SJSA1 (cell line): ENCODE results near the gene KRT81. TPM values are rescaled to one million over a fixed set of nuclear protein-coding genes. Genes with fewer than 3 reads are reported as not detected.
"Not testable (repeated sequence)": the region's sequence is repeated elsewhere in the genome, so short reads cannot be mapped to it uniquely, and the experiment has no call there.

Experiments
- DNase-seq, 2 experiments: peaks; one replicate each; pipeline ENCODE4 v3.0.0-alpha.2; 2015 to 2020; ENCODE audit warnings: low spot score in 2 of 2, low read depth in 1 of 2
- H3K27ac ChIP-seq: fragments of 250-450 bp; sonication (Bioruptor Pico); 2 replicates; pipeline ENCODE4 v1.5.1; 2020; ENCODE audit warnings: mild to moderate bottlenecking, moderate library complexity
- H3K27me3 ChIP-seq: fragments of 250-450 bp; sonication (Bioruptor Pico); replicated peaks from 2 replicates; pipeline ENCODE4 v1.5.1; 2020; ENCODE audit warnings: mild to moderate bottlenecking, moderate library complexity
- H3K36me3 ChIP-seq: fragments of 250-450 bp; sonication (Bioruptor Pico); 2 replicates; pipeline ENCODE4 v1.5.1; 2020; ENCODE audit warnings: mild to moderate bottlenecking
- H3K4me1 ChIP-seq: fragments of 250-450 bp; sonication (Bioruptor Pico); replicated peaks from 2 replicates; pipeline ENCODE4 v1.6.1; 2021; ENCODE audit warnings: mild to moderate bottlenecking
- H3K4me3 ChIP-seq: fragments of 250-450 bp; sonication (Bioruptor Pico); 2 replicates; pipeline ENCODE4 v1.5.1; 2020; ENCODE audit warnings: mild to moderate bottlenecking
- H3K9me3 ChIP-seq: fragments of 250-450 bp; sonication (Bioruptor Pico); replicated peaks from 2 replicates; pipeline ENCODE4 v1.5.1; 2020; ENCODE audit warnings: mild to moderate bottlenecking
- total RNA-seq: library from RNA; depleted of rRNA; stranded (reverse); fragments of >200 nt; shearing (Covaris generic); gene quantifications from 2 replicates; pipeline ENCODE4 v1.2.3, GENCODE V29; 2014

The KRT81 gene
- total RNA-seq, 1 experiment from 2014 or later, result 0.13 TPM

GRCh38 chr12:52296572-52297215 lies 5.4 kb upstream of the KRT81 start:
- Histone ChIP-seq H3K27me3 (no peaks in the 10 kb centered on the region; the same call in 1 of the 2 replicates), H3K27ac (no peak overlapping the region), H3K9me3 (no peaks in the 10 kb centered on the region), H3K4me1 (no peaks in the 10 kb centered on the region), H3K36me3 (no peaks in the 10 kb centered on the region), H3K4me3 (no peak overlapping the region)
- no peak for DNase-seq

GRCh38 chr12:52295663-52296062 lies 4.3 kb upstream of the KRT81 start:
- no peak for DNase-seq
- no peaks in the 10 kb centered on the region for H3K36me3 ChIP-seq
- H3K27me3 ChIP-seq, result no peaks in the 10 kb centered on the region; the same call in 1 of the 2 replicates
- no peaks in the 10 kb centered on the region for H3K9me3 ChIP-seq
- H3K4me3 ChIP-seq, result no peak overlapping the region
- H3K27ac ChIP-seq, result no peak overlapping the region
- no peaks in the 10 kb centered on the region for H3K4me1 ChIP-seq

GRCh38 chr12:52294803-52295202 lies 3.5 kb upstream of the KRT81 start:
- no peaks in the 10 kb centered on the region for H3K4me1 ChIP-seq
- H3K27ac ChIP-seq, result no peak overlapping the region
- no peaks in the 10 kb centered on the region for H3K9me3 ChIP-seq
- DNase-seq, result no peak
- no peak overlapping the region for H3K4me3 ChIP-seq
- H3K36me3 ChIP-seq, result no peaks in the 10 kb centered on the region
- no peaks in the 10 kb centered on the region; the same call in 1 of the 2 replicates for H3K27me3 ChIP-seq

GRCh38 chr12:52293926-52294325 lies 2.6 kb upstream of the KRT81 start:
- DNase-seq, result no peak
- no peak overlapping the region for H3K4me3 ChIP-seq
- no peaks in the 10 kb centered on the region for H3K4me1 ChIP-seq
- H3K9me3 ChIP-seq, result no peaks in the 10 kb centered on the region
- H3K36me3 ChIP-seq, result no peaks in the 10 kb centered on the region
- no peak overlapping the region for H3K27ac ChIP-seq
- H3K27me3 ChIP-seq, result no peaks in the 10 kb centered on the region; the same call in 1 of the 2 replicates

- H3K36me3 ChIP-seq, H3K27ac ChIP-seq, H3K4me3 ChIP-seq, H3K27me3 ChIP-seq, H3K9me3 ChIP-seq, DNase-seq, H3K4me1 ChIP-seq: not testable (repeated sequence)
Measured at GRCh38 chr12:52290483-52291134, 725 bp downstream of the KRT81 start.

- not testable (repeated sequence) for H3K9me3 ChIP-seq, H3K27ac ChIP-seq, H3K4me3 ChIP-seq, H3K27me3 ChIP-seq, DNase-seq, H3K36me3 ChIP-seq
- peaks cover 13% of the 10 kb centered on the region for H3K4me1 ChIP-seq
Measured at GRCh38 chr12:52287816-52288805, 3.2 kb downstream of the KRT81 start.

GRCh38 chr12:52286857-52287785 lies 4.2 kb downstream of the KRT81 start:
- H3K36me3 ChIP-seq, DNase-seq, H3K9me3 ChIP-seq, H3K27ac ChIP-seq, H3K27me3 ChIP-seq, H3K4me3 ChIP-seq: not testable (repeated sequence)
- peaks cover 19% of the 10 kb centered on the region for H3K4me1 ChIP-seq

GRCh38 chr12:52285851-52286530 lies 5.3 kb downstream of the KRT81 start:
- no peak overlapping the region for H3K27ac ChIP-seq

GRCh38 chr12:52285172-52285745 lies 6.1 kb downstream of the KRT81 start:
- H3K9me3 ChIP-seq, result no peaks in the 10 kb centered on the region
- no peaks in the 10 kb centered on the region for H3K36me3 ChIP-seq
- DNase-seq, result no peak
- peaks cover 38% of the 10 kb centered on the region for H3K4me1 ChIP-seq
- H3K27me3 ChIP-seq, result no peaks in the 10 kb centered on the region
- H3K4me3 ChIP-seq, result no peak overlapping the region
- no peak overlapping the region for H3K27ac ChIP-seq

More at GRCh38 chr12:52285851-52286530, 5.3 kb downstream of the KRT81 start:
- DNase-seq, result no peak
- H3K36me3 ChIP-seq, result no peaks in the 10 kb centered on the region
- peaks cover 31% of the 10 kb centered on the region for H3K4me1 ChIP-seq
- no peaks in the 10 kb centered on the region for H3K27me3 ChIP-seq
- H3K4me3 ChIP-seq, result no peak overlapping the region
- no peaks in the 10 kb centered on the region for H3K9me3 ChIP-seq

- no peaks in the 10 kb centered on the region for H3K36me3 ChIP-seq
- H3K27ac ChIP-seq, result no peak overlapping the region
- no peak for DNase-seq
- H3K27me3 ChIP-seq, result no peaks in the 10 kb centered on the region
- peaks cover 44% of the 10 kb centered on the region for H3K4me1 ChIP-seq
- H3K4me3 ChIP-seq, result no peak overlapping the region
- no peaks in the 10 kb centered on the region for H3K9me3 ChIP-seq
Measured at GRCh38 chr12:52284562-52285171, 6.7 kb downstream of the KRT81 start.

GRCh38 chr12:52280796-52281560 lies 10.4 kb downstream of the KRT81 start:
- Histone ChIP-seq H3K9me3 (no peaks in the 10 kb centered on the region), H3K27ac (peak overlapping the region; percentile 100), H3K27me3 (no peaks in the 10 kb centered on the region), H3K36me3 (no peaks in the 10 kb centered on the region), H3K4me1 (peaks cover 54% of the 10 kb centered on the region), H3K4me3 (no peak overlapping the region)
- peak; percentile 97 for DNase-seq
